Panc1 (cell line): ENCODE data around the gene LGALS12. TPM values are rescaled to one million over a fixed set of nuclear protein-coding genes. Genes with fewer than 3 reads are reported as not detected.

Experiments used
- ATAC-seq: fragments of 200-7000 bp; cut with Tn5 transposase; 2 replicates; pipeline ENCODE4 v1.9.1; 2020; ENCODE audit warnings: mild to moderate bottlenecking, moderate library complexity
- BruUV-seq: library from RNA; stranded (reverse); fragments of 400-500 nt; replicated peaks from 2 replicates; lab custom pipeline; 2021; lab: Mats Ljungman, UMichigan
- CTCF ChIA-PET: fragments of 300-600 bp; sonication (Branson Sonifier 250); formaldehyde crosslinking; loops from one replicate; lab custom pipeline; 2022; ENCODE audit warnings: antibody characterized with exemption; lab: Charles Lee
- POLR2A ChIA-PET: fragments of 300-600 bp; sonication (Branson Sonifier 250); formaldehyde crosslinking; loops from one replicate; lab custom pipeline; 2022; ENCODE audit warnings: antibody characterized with exemption; lab: Charles Lee
- DNase-seq: peaks from one replicate; pipeline ENCODE4 v3.0.0-alpha.2; 2010; ENCODE audit warnings: low read depth, low spot score
- H3K27ac ChIP-seq: 2 replicates; pipeline ENCODE4 v1.5.1; 2011; ENCODE audit warnings: mild to moderate bottlenecking, low read length, inconsistent platforms
- H3K27me3 ChIP-seq: fragments of 200-500 bp; sonication (Bioruptor generic); 2 replicates; pipeline ENCODE4 v1.6.0; 2014; ENCODE audit warnings: low read length, inconsistent platforms; ENCODE audit not compliant: control insufficient read depth, insufficient read depth
- H3K36me3 ChIP-seq: fragments of 200-500 bp; sonication (Bioruptor generic); 2 replicates; pipeline ENCODE4 v1.5.1; 2014; ENCODE audit warnings: inconsistent platforms, mild to moderate bottlenecking, low read length, moderate library complexity; ENCODE audit not compliant: control insufficient read depth, insufficient read depth
- H3K4me1 ChIP-seq: 2 replicates; pipeline ENCODE4 v1.5.1; 2011; ENCODE audit warnings: inconsistent platforms, mild to moderate bottlenecking, low read length, moderate library complexity; ENCODE audit not compliant: control insufficient read depth, insufficient read depth
- H3K4me3 ChIP-seq, 2 experiments: 2 replicates each; pipeline ENCODE4 v1.5.1; 2011 to 2012; ENCODE audit warnings: low read depth in 2 of 2, low read length in 2 of 2, mild to moderate bottlenecking in 2 of 2, inconsistent platforms in 1 of 2, moderate library complexity in 1 of 2
- H3K9me3 ChIP-seq: fragments of 200-500 bp; sonication (Bioruptor generic); 2 replicates; pipeline ENCODE4 v1.5.1; 2014; ENCODE audit warnings: low read depth, mild to moderate bottlenecking, inconsistent platforms, low read length, moderate library complexity; ENCODE audit not compliant: control insufficient read depth, insufficient read depth
- POLR2AphosphoS5 ChIP-seq: IDR thresholded peaks from 2 replicates; pipeline ENCODE4 v1.6.1; 2012; ENCODE audit warnings: mild to moderate bottlenecking, low read depth, low read length, moderate library complexity
- SIN3A ChIP-seq: IDR thresholded peaks from 2 replicates; pipeline ENCODE4 v1.6.1; 2012; ENCODE audit warnings: low read depth, mild to moderate bottlenecking, low read length, moderate library complexity, borderline replicate concordance; ENCODE audit not compliant: insufficient read depth
- TCF7L2 ChIP-seq: IDR thresholded peaks from 2 replicates; pipeline ENCODE4 v1.6.1; 2011; ENCODE audit warnings: mild to moderate bottlenecking, low read depth, low read length, inconsistent platforms
- in situ Hi-C: cut with HindIII; loops from 2 replicates; pipeline ENCODE4 v1.10.0; 2016; ENCODE audit warnings: low sequenced_read_pairs, low pct_unique_long_range_greater_than_20kb
- intact Hi-C: fragments of 100-400 bp; cut with micrococcal nuclease; formaldehyde crosslinking; loops from one replicate; pipeline ENCODE4 v1.10.0; 2022; ENCODE audit not compliant: unreplicated experiment
- total RNA-seq: library from RNA; stranded (reverse); gene quantifications from one replicate; pipeline ENCODE4 v1.2.1, GENCODE V29; 2021; ENCODE audit not compliant: unreplicated experiment
- TF ChIP-seq, protein P1 (sequence below), 2 experiments: IDR thresholded peaks; 2 replicates each; pipeline ENCODE4 v1.6.1; 2011 to 2012; ENCODE audit warnings: low read depth in 2 of 2, control low read depth in 1 of 2, low read length in 1 of 2, mild to moderate bottlenecking in 1 of 2, moderate library complexity in 1 of 2; ENCODE audit not compliant: insufficient read depth in 1 of 2
- TF ChIP-seq, protein P2 (sequence below): fragments of 450-650 bp; IDR thresholded peaks from 2 replicates; pipeline ENCODE4 v1.5.1; 2017; ENCODE audit warnings: mild to moderate bottlenecking

The LGALS12 gene
- total RNA-seq, 1 experiment from 2014 or later = not detected

DNA sequence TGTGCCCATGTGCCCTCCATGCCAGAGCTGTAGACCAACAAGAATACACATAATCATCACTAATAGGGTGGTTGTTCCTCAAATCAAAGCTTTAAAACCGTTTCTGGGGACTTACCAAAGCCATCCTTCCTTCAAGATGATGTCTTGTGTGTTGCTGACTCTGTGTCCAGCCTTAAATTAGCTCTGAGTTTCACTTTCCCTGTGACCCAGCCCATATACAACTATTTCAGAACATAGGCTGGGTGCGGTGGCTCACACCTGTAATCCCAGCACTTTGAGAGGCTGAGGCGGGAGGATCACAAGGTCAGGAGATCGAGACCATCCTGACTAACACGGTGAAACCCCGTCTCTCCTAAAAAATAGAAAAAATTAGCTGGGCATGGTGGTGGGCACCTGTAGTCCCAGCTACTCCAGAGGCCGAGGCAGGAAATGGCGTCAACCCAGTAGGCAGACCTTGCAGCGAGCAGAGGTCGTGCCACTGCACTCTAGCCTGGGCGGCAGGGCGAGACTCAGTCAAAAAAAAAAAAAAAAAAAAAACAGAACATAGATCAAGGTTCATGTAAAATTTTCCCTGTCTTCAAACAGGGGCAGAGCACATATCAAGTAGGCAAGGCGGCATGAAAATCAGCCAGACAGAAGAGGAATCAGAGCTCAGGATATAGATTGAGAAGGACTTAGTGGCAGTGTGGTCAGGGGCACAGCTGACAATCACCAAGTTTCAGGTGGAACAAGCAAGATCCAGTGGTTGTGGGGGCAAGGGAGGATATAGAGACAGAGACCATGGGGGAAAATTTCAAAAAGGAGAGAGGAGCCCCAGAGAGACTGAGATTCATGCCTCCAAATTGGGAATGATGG, 57.5 kb downstream of the LGALS12 start, which contains the start of gene PLAAT2:
Gene PLAAT2 (minus strand): TSS at position 179 of the 855 bp plus-strand sequence. CDS start 55 bp downstream, at position 124.
- Histone ChIP-seq H3K4me1 (peaks cover 7% of the 10 kb centered on the region), H3K4me3 (no peak within 1 kb of the TSS), H3K27ac (no peak within 1 kb of the TSS), H3K27me3 (no peaks in the 10 kb centered on the region), H3K9me3 (no peaks in the 10 kb centered on the region), H3K36me3 (no peaks in the 10 kb centered on the region)
- no TSS peak for BruUV-seq
- POLR2A ChIA-PET = no interaction called here
- no peak for TF ChIP-seq SIN3A
- TF ChIP-seq, protein P1, sequence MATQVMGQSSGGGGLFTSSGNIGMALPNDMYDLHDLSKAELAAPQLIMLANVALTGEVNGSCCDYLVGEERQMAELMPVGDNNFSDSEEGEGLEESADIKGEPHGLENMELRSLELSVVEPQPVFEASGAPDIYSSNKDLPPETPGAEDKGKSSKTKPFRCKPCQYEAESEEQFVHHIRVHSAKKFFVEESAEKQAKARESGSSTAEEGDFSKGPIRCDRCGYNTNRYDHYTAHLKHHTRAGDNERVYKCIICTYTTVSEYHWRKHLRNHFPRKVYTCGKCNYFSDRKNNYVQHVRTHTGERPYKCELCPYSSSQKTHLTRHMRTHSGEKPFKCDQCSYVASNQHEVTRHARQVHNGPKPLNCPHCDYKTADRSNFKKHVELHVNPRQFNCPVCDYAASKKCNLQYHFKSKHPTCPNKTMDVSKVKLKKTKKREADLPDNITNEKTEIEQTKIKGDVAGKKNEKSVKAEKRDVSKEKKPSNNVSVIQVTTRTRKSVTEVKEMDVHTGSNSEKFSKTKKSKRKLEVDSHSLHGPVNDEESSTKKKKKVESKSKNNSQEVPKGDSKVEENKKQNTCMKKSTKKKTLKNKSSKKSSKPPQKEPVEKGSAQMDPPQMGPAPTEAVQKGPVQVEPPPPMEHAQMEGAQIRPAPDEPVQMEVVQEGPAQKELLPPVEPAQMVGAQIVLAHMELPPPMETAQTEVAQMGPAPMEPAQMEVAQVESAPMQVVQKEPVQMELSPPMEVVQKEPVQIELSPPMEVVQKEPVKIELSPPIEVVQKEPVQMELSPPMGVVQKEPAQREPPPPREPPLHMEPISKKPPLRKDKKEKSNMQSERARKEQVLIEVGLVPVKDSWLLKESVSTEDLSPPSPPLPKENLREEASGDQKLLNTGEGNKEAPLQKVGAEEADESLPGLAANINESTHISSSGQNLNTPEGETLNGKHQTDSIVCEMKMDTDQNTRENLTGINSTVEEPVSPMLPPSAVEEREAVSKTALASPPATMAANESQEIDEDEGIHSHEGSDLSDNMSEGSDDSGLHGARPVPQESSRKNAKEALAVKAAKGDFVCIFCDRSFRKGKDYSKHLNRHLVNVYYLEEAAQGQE (IDR thresholded peaks at IDR 0.05; ENCODE audit: insufficient read depth in 1 of 2, low read depth in 2 of 2, low read length in 1 of 2) = no peak
- TF ChIP-seq TCF7L2 = no peak
- no peak for TF ChIP-seq POLR2AphosphoS5
- TF ChIP-seq, protein P2, sequence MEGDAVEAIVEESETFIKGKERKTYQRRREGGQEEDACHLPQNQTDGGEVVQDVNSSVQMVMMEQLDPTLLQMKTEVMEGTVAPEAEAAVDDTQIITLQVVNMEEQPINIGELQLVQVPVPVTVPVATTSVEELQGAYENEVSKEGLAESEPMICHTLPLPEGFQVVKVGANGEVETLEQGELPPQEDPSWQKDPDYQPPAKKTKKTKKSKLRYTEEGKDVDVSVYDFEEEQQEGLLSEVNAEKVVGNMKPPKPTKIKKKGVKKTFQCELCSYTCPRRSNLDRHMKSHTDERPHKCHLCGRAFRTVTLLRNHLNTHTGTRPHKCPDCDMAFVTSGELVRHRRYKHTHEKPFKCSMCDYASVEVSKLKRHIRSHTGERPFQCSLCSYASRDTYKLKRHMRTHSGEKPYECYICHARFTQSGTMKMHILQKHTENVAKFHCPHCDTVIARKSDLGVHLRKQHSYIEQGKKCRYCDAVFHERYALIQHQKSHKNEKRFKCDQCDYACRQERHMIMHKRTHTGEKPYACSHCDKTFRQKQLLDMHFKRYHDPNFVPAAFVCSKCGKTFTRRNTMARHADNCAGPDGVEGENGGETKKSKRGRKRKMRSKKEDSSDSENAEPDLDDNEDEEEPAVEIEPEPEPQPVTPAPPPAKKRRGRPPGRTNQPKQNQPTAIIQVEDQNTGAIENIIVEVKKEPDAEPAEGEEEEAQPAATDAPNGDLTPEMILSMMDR = no peak
- intact Hi-C loops (no loop called here), in situ Hi-C loops (no loop called here)
- ATAC-seq (no peak), DNase-seq (no peak)
- CTCF ChIA-PET = interaction anchor here (0.7 kb wide), 1 partner anchor 43 kb away, joined by 13 read pairs; no protein-coding TSS in a partner anchor

GRCh38 chr11:63564056-63564774, 58.3 kb downstream of the LGALS12 start:
- Histone ChIP-seq H3K9me3 (no peaks in the 10 kb centered on the region), H3K36me3 (no peaks in the 10 kb centered on the region), H3K4me3 (no peak overlapping the region), H3K27me3 (no peaks in the 10 kb centered on the region), H3K4me1 (peaks cover 7% of the 10 kb centered on the region), H3K27ac (no peak overlapping the region)
- ATAC-seq (no peak), DNase-seq (no peak)
- intact Hi-C loops (no loop called here), in situ Hi-C loops (no loop called here)
- TF ChIP-seq, protein P1 (IDR thresholded peaks at IDR 0.05; ENCODE audit: insufficient read depth in 1 of 2, low read depth in 2 of 2, low read length in 1 of 2) = no peak
- TF ChIP-seq POLR2AphosphoS5 (no peak), TCF7L2 (no peak), SIN3A (no peak)
- TF ChIP-seq, protein P2 = no peak
- no TSS peak for BruUV-seq
- ChIA-PET POLR2A (interaction anchor here (0.6 kb wide), 1 partner anchor 9 kb away, joined by 3 read pairs; no protein-coding TSS in a partner anchor), CTCF (interaction anchor here (0.7 kb wide), 1 partner anchor 42 kb away, joined by 13 read pairs; no protein-coding TSS in a partner anchor)
